ENCODE measurements around the gene EPHB6.

The EPHB6 gene

GRCh38 chr7:142872106-142872675 is 17.3 kb downstream of the EPHB6 start:
- no peak for DNase-seq (ENCODE audit: low read depth)
- no peak overlapping the region for H3K4me3 ChIP-seq (ENCODE audit: low read depth, low read length)
- TF ChIP-seq CTCF (IDR thresholded peaks at IDR 0.05; ENCODE audit: low read depth, low read length, missing control alignments): no peak

- no peak for DNase-seq (ENCODE audit: low read depth)
- TF ChIP-seq CTCF (IDR thresholded peaks at IDR 0.05; ENCODE audit: low read depth, low read length, missing control alignments): peak; percentile 92
Observed at GRCh38 chr7:142873281-142873784, 18.5 kb downstream of the EPHB6 start.

GRCh38 chr7:142873871-142874270 is 19.0 kb downstream of the EPHB6 start:
- TF ChIP-seq CTCF (IDR thresholded peaks at IDR 0.05; ENCODE audit: low read depth, low read length, missing control alignments): no peak
- DNase-seq (ENCODE audit: low read depth): no peak
- H3K4me3 ChIP-seq (ENCODE audit: low read depth, low read length): no peak overlapping the region

More at GRCh38 chr7:142873281-142873784, 18.5 kb downstream of the EPHB6 start:
- no peak overlapping the region for H3K4me3 ChIP-seq (ENCODE audit: low read depth, low read length)

- DNase-seq (ENCODE audit: low read depth): no peak
- no peak for TF ChIP-seq CTCF (IDR thresholded peaks at IDR 0.05; ENCODE audit: low read depth, low read length, missing control alignments)
- H3K4me3 ChIP-seq (ENCODE audit: low read depth, low read length): no peak overlapping the region
Observed at GRCh38 chr7:142874409-142874808, 19.5 kb downstream of the EPHB6 start.

- no peak for DNase-seq (ENCODE audit: low read depth)
- H3K4me3 ChIP-seq (ENCODE audit: low read depth, low read length): no peak overlapping the region
- no peak for TF ChIP-seq CTCF (IDR thresholded peaks at IDR 0.05; ENCODE audit: low read depth, low read length, missing control alignments)
Observed at GRCh38 chr7:142874837-142875236, 20.0 kb downstream of the EPHB6 start.

GRCh38 chr7:142875456-142875855 is 20.6 kb downstream of the EPHB6 start:
- DNase-seq (ENCODE audit: low read depth): no peak
- TF ChIP-seq CTCF (IDR thresholded peaks at IDR 0.05; ENCODE audit: low read depth, low read length, missing control alignments): no peak
- no peak overlapping the region for H3K4me3 ChIP-seq (ENCODE audit: low read depth, low read length)

All from GM12864 (cell line).